GM21528 (cell line): ENCODE measurements around the gene LDLRAD2.

Experiments
- ATAC-seq: cut with Tn5 transposase; IDR thresholded peaks from one replicate; pipeline ENCODE4 v1.9.1; 2021; ENCODE audit warnings: mild to moderate bottlenecking, moderate library complexity; ENCODE audit not compliant: unreplicated experiment, low FRiP score

LDLRAD2 gene

GRCh38 chr1:21839337-21840037 lies 27.4 kb downstream of the LDLRAD2 start:
- ATAC-seq: no peak

- ATAC-seq: no peak
Measured at GRCh38 chr1:21840981-21841380, 28.9 kb downstream of the LDLRAD2 start.

GRCh38 chr1:21841852-21842466 lies 29.9 kb downstream of the LDLRAD2 start:
- no peak for ATAC-seq

GRCh38 chr1:21842606-21843162 lies 30.6 kb downstream of the LDLRAD2 start:
- ATAC-seq: no peak

GRCh38 chr1:21843208-21843607 lies 31.1 kb downstream of the LDLRAD2 start:
- ATAC-seq: no peak

GRCh38 chr1:21843996-21844395 lies 31.9 kb downstream of the LDLRAD2 start:
- no peak for ATAC-seq

- no peak for ATAC-seq
Measured at GRCh38 chr1:21845646-21846641, 33.9 kb downstream of the LDLRAD2 start.

GRCh38 chr1:21847223-21848205 lies 35.4 kb downstream of the LDLRAD2 start:
- no peak for ATAC-seq

GRCh38 chr1:21848524-21849174 lies 36.6 kb downstream of the LDLRAD2 start:
- no peak for ATAC-seq

- ATAC-seq: no peak
Measured at GRCh38 chr1:21849909-21850576, 38.0 kb downstream of the LDLRAD2 start.

GRCh38 chr1:21851430-21852250 lies 39.6 kb downstream of the LDLRAD2 start:
- no peak for ATAC-seq

GRCh38 chr1:21852282-21853130 lies 40.4 kb downstream of the LDLRAD2 start:
- ATAC-seq: no peak

GRCh38 chr1:21853131-21853427 lies 41.0 kb downstream of the LDLRAD2 start:
- no peak for ATAC-seq

GRCh38 chr1:21854090-21854750 lies 42.2 kb downstream of the LDLRAD2 start:
- ATAC-seq: no peak

- ATAC-seq: no peak
Measured at GRCh38 chr1:21854751-21855131, 42.7 kb downstream of the LDLRAD2 start.

- no peak for ATAC-seq
Measured at GRCh38 chr1:21855257-21856096, 43.4 kb downstream of the LDLRAD2 start.
